ENCODE measurements around the gene JUN. TPM values are rescaled to one million over a fixed set of nuclear protein-coding genes. Genes with fewer than 3 reads are reported as not detected.

The JUN gene
- total and polyA plus RNA-seq, 2 experiments from 2014 or later, result 23.3 to 28.5 TPM

DNA sequence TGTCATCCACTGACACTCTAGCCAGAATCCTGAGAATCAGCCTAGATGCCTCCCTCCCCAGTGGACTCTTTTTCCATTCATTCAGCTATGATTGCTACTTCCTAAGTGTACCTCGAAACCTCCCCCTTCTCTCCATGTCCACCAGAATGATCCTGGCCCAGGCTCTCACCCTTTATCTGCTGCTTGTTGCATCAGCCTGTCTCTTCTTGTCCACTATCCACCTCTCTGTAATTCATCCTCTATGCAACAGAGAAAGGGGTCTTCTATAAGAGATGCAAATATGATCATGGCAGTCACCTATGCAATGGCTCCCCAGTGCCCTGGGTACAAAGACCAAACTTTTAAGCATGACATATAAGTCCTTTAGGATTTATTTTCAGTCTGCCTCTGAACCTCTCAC is 37.7 kb downstream of the JUN start:
- Histone ChIP-seq H2AFZ (no peak overlapping the region; the same call in 1 of the 2 replicates), H3F3A (replicated peaks; ENCODE audit: low read depth) (no peaks in the 10 kb centered on the region), H3K9me2 (ENCODE audit: insufficient read depth) (peaks cover 5% of the 10 kb centered on the region; the same call in 1 of the 2 replicates), H3K4me2 (no peak overlapping the region), H3K4me3 (no peak overlapping the region), H3K79me2 (replicated peaks; ENCODE audit: insufficient read depth) (no peaks in the 10 kb centered on the region), H3K36me3 (ENCODE audit: insufficient read depth) (no peaks in the 10 kb centered on the region; the same call in 1 of the 2 replicates), H3K4me1 (ENCODE audit: insufficient read depth) (peaks cover 13% of the 10 kb centered on the region), H3K27ac (ENCODE audit: low read depth) (no peak overlapping the region), H3K27me3 (ENCODE audit: insufficient read depth) (no peaks in the 10 kb centered on the region), H4K20me1 (replicated peaks; ENCODE audit: insufficient read depth) (no peaks in the 10 kb centered on the region)
- ATAC-seq (no peak), DNase-seq (ENCODE audit: low spot score) (no peak)
- H3K4me3 Mint-ChIP-seq, result no peak overlapping the region
- no peaks in the 10 kb centered on the region for H3K27me3 Mint-ChIP-seq (ENCODE audit: insufficient read depth, low read depth, poor library complexity)
- H3K27ac Mint-ChIP-seq, result no peak overlapping the region
- H3K36me3 Mint-ChIP-seq (ENCODE audit: low read depth), result no peaks in the 10 kb centered on the region
- H3K4me1 Mint-ChIP-seq, result peaks cover 11% of the 10 kb centered on the region
- H3K9me3 Mint-ChIP-seq, result peaks cover 3% of the 10 kb centered on the region; the same call in 2 of the 3 replicates
- TF ChIP-seq ZNF331 (CRISPR knock-in tag; IDR thresholded peaks at IDR 0.05; ENCODE audit: low read depth) (no peak), NANOG (IDR thresholded peaks at IDR 0.05; ENCODE audit: borderline replicate concordance) (no peak), EZH2 (IDR thresholded peaks at IDR 0.05; ENCODE audit: low read depth, unreplicated experiment) (no peak), ZNF114 (CRISPR knock-in tag; IDR thresholded peaks at IDR 0.05) (no peak), POLR2AphosphoS5 (IDR thresholded peaks at IDR 0.05; ENCODE audit: low read depth) (no peak), JUNB (IDR thresholded peaks at IDR 0.05; ENCODE audit: unreplicated experiment) (no peak), CREB1 (CRISPR knock-in tag; IDR thresholded peaks at IDR 0.05; ENCODE audit: low read depth) (no peak), EZH2phosphoT487 (IDR thresholded peaks at IDR 0.05; ENCODE audit: unreplicated experiment) (no peak), STAT1 (IDR thresholded peaks at IDR 0.05; ENCODE audit: unreplicated experiment) (no peak)
- TF ChIP-seq, protein P1, sequence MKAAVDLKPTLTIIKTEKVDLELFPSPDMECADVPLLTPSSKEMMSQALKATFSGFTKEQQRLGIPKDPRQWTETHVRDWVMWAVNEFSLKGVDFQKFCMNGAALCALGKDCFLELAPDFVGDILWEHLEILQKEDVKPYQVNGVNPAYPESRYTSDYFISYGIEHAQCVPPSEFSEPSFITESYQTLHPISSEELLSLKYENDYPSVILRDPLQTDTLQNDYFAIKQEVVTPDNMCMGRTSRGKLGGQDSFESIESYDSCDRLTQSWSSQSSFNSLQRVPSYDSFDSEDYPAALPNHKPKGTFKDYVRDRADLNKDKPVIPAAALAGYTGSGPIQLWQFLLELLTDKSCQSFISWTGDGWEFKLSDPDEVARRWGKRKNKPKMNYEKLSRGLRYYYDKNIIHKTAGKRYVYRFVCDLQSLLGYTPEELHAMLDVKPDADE (IDR thresholded peaks at IDR 0.05), result no peak
- TF ChIP-seq, protein P2, sequence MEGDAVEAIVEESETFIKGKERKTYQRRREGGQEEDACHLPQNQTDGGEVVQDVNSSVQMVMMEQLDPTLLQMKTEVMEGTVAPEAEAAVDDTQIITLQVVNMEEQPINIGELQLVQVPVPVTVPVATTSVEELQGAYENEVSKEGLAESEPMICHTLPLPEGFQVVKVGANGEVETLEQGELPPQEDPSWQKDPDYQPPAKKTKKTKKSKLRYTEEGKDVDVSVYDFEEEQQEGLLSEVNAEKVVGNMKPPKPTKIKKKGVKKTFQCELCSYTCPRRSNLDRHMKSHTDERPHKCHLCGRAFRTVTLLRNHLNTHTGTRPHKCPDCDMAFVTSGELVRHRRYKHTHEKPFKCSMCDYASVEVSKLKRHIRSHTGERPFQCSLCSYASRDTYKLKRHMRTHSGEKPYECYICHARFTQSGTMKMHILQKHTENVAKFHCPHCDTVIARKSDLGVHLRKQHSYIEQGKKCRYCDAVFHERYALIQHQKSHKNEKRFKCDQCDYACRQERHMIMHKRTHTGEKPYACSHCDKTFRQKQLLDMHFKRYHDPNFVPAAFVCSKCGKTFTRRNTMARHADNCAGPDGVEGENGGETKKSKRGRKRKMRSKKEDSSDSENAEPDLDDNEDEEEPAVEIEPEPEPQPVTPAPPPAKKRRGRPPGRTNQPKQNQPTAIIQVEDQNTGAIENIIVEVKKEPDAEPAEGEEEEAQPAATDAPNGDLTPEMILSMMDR (conservative IDR thresholded peaks at IDR 0.05; ENCODE audit: low read depth in 2 of 2), result no peak
- TF ChIP-seq, protein P3, sequence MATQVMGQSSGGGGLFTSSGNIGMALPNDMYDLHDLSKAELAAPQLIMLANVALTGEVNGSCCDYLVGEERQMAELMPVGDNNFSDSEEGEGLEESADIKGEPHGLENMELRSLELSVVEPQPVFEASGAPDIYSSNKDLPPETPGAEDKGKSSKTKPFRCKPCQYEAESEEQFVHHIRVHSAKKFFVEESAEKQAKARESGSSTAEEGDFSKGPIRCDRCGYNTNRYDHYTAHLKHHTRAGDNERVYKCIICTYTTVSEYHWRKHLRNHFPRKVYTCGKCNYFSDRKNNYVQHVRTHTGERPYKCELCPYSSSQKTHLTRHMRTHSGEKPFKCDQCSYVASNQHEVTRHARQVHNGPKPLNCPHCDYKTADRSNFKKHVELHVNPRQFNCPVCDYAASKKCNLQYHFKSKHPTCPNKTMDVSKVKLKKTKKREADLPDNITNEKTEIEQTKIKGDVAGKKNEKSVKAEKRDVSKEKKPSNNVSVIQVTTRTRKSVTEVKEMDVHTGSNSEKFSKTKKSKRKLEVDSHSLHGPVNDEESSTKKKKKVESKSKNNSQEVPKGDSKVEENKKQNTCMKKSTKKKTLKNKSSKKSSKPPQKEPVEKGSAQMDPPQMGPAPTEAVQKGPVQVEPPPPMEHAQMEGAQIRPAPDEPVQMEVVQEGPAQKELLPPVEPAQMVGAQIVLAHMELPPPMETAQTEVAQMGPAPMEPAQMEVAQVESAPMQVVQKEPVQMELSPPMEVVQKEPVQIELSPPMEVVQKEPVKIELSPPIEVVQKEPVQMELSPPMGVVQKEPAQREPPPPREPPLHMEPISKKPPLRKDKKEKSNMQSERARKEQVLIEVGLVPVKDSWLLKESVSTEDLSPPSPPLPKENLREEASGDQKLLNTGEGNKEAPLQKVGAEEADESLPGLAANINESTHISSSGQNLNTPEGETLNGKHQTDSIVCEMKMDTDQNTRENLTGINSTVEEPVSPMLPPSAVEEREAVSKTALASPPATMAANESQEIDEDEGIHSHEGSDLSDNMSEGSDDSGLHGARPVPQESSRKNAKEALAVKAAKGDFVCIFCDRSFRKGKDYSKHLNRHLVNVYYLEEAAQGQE (IDR thresholded peaks at IDR 0.05; ENCODE audit: unreplicated experiment), result no peak
- TF ChIP-seq, protein P4, sequence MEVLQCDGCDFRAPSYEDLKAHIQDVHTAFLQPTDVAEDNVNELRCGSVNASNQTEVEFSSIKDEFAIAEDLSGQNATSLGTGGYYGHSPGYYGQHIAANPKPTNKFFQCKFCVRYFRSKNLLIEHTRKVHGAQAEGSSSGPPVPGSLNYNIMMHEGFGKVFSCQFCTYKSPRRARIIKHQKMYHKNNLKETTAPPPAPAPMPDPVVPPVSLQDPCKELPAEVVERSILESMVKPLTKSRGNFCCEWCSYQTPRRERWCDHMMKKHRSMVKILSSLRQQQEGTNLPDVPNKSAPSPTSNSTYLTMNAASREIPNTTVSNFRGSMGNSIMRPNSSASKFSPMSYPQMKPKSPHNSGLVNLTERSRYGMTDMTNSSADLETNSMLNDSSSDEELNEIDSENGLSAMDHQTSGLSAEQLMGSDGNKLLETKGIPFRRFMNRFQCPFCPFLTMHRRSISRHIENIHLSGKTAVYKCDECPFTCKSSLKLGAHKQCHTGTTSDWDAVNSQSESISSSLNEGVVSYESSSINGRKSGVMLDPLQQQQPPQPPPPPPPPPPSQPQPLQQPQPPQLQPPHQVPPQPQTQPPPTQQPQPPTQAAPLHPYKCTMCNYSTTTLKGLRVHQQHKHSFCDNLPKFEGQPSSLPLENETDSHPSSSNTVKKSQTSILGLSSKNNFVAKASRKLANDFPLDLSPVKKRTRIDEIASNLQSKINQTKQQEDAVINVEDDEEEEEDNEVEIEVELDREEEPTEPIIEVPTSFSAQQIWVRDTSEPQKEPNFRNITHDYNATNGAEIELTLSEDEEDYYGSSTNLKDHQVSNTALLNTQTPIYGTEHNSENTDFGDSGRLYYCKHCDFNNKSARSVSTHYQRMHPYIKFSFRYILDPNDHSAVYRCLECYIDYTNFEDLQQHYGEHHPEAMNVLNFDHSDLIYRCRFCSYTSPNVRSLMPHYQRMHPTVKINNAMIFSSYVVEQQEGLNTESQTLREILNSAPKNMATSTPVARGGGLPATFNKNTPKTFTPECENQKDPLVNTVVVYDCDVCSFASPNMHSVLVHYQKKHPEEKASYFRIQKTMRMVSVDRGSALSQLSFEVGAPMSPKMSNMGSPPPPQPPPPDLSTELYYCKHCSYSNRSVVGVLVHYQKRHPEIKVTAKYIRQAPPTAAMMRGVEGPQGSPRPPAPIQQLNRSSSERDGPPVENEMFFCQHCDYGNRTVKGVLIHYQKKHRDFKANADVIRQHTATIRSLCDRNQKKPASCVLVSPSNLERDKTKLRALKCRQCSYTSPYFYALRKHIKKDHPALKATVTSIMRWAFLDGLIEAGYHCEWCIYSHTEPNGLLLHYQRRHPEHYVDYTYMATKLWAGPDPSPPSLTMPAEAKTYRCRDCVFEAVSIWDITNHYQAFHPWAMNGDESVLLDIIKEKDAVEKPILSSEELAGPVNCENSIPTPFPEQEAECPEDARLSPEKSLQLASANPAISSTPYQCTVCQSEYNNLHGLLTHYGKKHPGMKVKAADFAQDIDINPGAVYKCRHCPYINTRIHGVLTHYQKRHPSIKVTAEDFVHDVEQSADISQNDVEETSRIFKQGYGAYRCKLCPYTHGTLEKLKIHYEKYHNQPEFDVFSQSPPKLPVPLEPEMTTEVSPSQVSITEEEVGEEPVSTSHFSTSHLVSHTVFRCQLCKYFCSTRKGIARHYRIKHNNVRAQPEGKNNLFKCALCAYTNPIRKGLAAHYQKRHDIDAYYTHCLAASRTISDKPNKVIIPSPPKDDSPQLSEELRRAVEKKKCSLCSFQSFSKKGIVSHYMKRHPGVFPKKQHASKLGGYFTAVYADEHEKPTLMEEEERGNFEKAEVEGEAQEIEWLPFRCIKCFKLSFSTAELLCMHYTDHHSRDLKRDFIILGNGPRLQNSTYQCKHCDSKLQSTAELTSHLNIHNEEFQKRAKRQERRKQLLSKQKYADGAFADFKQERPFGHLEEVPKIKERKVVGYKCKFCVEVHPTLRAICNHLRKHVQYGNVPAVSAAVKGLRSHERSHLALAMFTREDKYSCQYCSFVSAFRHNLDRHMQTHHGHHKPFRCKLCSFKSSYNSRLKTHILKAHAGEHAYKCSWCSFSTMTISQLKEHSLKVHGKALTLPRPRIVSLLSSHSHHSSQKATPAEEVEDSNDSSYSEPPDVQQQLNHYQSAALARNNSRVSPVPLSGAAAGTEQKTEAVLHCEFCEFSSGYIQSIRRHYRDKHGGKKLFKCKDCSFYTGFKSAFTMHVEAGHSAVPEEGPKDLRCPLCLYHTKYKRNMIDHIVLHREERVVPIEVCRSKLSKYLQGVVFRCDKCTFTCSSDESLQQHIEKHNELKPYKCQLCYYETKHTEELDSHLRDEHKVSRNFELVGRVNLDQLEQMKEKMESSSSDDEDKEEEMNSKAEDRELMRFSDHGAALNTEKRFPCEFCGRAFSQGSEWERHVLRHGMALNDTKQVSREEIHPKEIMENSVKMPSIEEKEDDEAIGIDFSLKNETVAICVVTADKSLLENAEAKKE (CRISPR knock-in tag; IDR thresholded peaks at IDR 0.05), result no peak

Measured in GM23338 (cell line).